HG03457 (cell line): Measurements from ENCODE around the gene MMEL1.
"Not testable (repeated sequence)": the region's sequence is repeated elsewhere in the genome, so short reads cannot be mapped to it uniquely, and the experiment has no call there.

Experiments used
- ATAC-seq: cut with Tn5 transposase; IDR thresholded peaks from one replicate; pipeline ENCODE4 v1.9.1; 2021; ENCODE audit warnings: moderate number of reproducible peaks; ENCODE audit not compliant: unreplicated experiment

The MMEL1 gene

GRCh38 chr1:2632561-2633361 is at the start of gene MMEL1:
MMEL1 (minus strand) TSS chr1:2633016; CDS start chr1:2629484, 3,532 bp downstream.
- ATAC-seq = no peak

GRCh38 chr1:2676726-2677125 is 43.9 kb upstream of the MMEL1 start:
- ATAC-seq = not testable (repeated sequence)

GRCh38 chr1:2671656-2672055 is 38.8 kb upstream of the MMEL1 start:
- ATAC-seq = not testable (repeated sequence)

GRCh38 chr1:2659806-2660205 is 27.0 kb upstream of the MMEL1 start:
- not testable (repeated sequence) for ATAC-seq

DNA sequence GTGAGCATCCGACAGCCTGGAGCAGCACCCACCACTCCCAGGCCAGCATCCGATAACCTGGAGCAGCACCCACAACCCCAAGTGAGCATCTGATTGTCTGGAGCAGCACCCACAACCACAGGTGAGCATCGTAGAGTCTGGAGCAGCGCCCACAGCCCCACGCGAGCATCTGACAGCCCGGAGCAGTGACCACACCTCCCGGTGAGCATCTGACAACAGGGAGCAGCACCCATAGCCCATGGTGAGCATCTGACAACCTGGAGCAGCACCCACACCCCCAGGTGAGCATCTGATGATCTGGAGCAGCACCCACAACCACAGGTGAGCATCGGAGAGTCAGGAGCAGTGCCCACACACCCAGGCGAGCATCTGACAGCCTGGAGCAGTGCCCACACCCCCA is 25.1 kb upstream of the MMEL1 start:
- ATAC-seq = not testable (repeated sequence)

- ATAC-seq = not testable (repeated sequence)
Measured at GRCh38 chr1:2657124-2657523, 24.3 kb upstream of the MMEL1 start.

DNA sequence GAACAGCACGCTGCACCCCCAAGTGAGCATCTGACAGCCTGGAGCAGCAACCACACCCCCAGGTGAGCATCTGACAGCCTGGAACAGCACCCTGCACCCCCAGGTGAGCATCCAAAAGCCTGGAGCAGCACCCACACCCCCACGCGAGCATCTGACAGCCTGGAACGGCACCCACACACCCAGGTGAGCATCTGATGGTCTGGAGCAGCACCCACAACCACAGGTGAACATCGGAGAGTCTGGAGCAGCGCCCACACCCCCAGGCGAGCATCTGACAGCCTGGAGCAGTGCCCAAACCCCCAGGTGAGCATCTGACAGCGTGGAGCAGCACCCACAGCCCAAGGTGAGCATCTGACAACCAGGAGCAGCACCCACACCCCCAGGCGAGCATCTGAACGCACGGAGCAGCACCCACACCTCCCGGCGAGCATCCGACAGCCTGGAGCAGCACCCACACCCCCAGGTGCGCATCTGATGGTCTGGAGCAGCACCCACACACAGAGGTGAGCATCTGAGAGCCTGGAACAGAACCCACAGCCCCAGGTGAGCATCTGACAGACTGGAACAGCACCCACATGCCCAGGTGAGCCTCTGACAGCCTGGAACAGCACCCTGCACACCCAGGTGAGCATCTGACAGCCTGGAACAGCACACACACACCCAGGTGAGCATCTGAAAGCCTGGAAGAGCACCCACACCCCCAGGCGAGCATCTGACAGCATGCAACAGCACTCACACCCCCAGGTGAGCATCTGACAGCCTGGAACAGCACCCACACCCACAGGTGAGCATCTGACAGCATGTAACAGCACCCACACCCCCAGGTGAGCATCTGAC is 23.0 kb upstream of the MMEL1 start:
- not testable (repeated sequence) for ATAC-seq

- not testable (repeated sequence) for ATAC-seq
Measured at GRCh38 chr1:2654443-2654948, 21.7 kb upstream of the MMEL1 start.

DNA sequence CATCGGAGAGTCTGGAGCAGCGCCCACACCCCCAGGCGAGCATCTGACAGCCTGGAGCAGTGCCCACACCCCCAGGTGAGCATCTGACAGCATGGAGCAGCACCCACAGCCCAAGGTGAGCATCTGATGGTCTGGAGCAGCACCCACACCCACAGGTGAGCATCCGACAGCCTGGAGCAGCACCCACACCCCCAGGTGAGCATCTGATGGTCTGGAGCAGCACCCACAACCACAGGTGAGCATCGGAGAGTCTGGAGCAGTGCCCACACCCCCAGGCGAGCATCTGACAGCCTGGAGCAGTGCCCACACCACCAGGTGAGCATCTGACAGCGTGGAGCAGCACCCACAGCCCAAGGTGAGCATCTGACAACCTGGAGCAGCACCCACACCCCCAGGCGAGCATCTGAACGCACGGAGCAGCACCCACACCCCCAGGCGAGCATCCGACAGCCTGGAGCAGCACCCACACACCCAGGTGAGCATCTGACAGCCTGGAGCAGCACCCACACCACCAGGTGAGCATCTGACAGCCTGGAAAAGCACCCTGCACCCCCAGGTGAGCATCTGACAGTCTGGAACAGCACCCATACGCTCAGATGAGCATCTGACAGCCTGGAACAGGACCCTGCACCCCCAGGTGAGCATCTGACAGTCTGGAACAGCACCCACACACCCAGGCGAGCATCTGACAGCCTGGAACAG is 21.1 kb upstream of the MMEL1 start:
- ATAC-seq = not testable (repeated sequence)

GRCh38 chr1:2652926-2653571 is 20.2 kb upstream of the MMEL1 start:
- ATAC-seq = not testable (repeated sequence)

DNA sequence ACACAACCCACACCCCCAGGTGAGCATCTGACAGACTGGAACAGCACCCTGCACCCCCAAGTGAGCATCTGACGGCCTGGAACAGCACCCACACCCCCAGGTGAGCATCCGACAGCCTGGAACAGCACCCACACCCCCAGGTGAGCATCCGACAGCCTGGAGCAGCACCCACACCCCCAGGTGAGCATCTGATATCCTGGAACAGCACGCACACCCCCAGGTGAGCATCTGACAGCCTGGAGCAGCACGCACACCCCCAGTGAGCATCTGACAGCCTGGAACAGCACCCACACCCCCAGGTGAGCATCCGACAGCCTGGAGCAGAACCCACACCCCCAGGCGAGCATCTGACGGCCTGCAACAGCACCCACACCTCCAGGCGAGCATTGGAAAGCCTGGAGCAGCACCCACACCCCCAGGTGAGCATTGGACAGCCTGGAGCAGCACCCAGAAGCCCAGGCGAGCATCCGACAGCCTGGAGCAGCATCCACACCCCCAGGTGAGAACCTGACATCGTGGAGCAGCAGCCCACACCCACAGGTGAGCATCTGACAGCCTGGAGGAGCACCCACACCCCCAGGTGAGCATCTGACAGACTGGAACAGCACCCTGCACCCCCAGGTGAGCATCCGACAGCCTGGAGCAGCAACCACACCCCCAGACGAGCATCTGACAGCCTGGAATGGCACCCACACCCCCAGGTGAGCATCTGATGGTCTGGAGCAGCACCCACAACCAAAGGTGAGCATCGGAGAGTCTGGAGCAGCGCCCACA is 19.5 kb upstream of the MMEL1 start:
- ATAC-seq = not testable (repeated sequence)

GRCh38 chr1:2650967-2651645 is 18.3 kb upstream of the MMEL1 start:
- no peak for ATAC-seq

GRCh38 chr1:2646837-2647236 is 14.0 kb upstream of the MMEL1 start:
- ATAC-seq = no peak

DNA sequence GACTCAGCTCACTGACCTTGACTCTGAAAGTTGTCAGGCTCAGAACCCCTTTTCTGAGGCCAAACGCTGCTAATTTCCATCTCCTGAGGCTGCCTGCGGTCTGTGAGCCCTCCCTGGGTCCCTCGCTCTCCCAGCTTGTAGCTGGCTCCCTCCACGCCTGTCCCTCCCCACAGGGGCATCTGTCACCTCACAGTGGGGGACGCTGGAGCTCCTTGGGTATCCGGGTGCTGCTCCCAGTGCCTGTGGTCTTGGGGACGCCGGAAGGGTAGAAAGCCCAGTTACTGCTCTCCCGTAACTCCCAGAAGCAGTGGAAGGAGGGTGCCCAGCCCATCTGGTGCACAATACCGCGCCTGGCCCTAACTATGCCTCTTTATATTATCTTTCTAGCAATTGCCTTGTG is 13.0 kb upstream of the MMEL1 start:
- no peak for ATAC-seq

- no peak for ATAC-seq
Measured at GRCh38 chr1:2645143-2645542, 12.3 kb upstream of the MMEL1 start.

DNA sequence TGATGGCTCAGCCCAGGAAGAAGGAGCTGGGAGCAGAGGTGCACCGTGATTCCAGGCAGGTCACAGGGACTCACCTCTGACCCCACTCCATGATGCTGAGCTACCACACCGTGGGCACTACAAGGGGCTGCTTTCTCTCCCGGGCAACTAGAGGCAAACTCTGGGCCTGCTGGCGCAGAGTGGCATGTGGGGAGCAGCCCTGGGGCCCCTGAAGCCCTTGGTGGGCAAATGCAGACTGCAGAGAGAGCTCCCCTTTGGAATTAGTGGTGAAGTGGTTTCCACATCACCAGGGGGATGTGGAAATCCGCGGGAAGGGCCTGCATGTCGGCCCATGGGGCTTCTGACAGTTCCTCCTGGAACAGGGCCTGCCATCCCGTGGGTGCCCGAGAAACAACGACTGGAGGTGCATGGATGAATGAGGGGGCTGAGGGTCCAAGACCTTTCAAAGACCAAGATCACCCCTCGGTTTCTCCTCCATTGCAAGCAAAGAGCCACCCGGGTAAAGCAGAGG is 11.8 kb upstream of the MMEL1 start:
- no peak for ATAC-seq

DNA sequence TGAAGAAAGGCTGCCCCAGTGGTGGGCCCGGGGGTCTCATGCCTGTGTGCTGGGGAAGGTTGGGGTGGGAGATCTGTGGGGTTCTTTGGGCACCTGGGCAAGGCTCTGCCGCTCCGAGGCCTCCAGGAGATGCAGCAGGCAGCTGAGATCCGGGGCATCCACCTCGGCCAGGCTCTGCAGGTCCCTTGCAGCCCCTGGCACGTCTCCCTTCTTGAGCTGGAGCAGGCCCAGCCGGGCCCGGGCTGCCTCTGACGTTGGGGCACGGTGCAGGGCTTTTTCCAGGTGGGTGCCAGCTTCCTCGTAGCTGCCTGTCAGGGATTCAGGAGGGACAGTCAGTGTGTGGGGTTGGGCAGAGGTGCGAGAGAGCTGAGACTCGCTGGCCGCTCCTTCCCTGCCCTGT is 11.4 kb upstream of the MMEL1 start:
- no peak for ATAC-seq

GRCh38 chr1:2643414-2644077 is 10.7 kb upstream of the MMEL1 start:
- ATAC-seq = no peak
